H1 (cell line): ENCODE data around the gene DBF4B. TPM values are rescaled to one million over a fixed set of nuclear protein-coding genes. Genes with fewer than 3 reads are reported as not detected.

Source experiments
- ASH2L ChIP-seq: fragments of 200-600, 300-600 bp; sonication (generic); IDR thresholded peaks from one replicate; pipeline ENCODE4 v1.7.1; 2017; ENCODE audit warnings: low read length
- HDAC6 ChIP-seq: IDR thresholded peaks from one replicate; pipeline ENCODE4 v1.7.1; 2012; ENCODE audit warnings: low read depth, mild to moderate bottlenecking, inconsistent platforms, low read length, moderate library complexity
- KDM1A ChIP-seq: fragments of 200-600, 300-600 bp; sonication (generic); IDR thresholded peaks from 2 replicates; pipeline ENCODE4 v1.7.1; 2016; ENCODE audit warnings: mild to moderate bottlenecking, low read length, borderline replicate concordance
- KDM4A ChIP-seq: IDR thresholded peaks from one replicate; pipeline ENCODE4 v1.7.1; 2012; ENCODE audit warnings: low read depth, mild to moderate bottlenecking, moderate library complexity, low read length, inconsistent platforms; ENCODE audit not compliant: severe bottlenecking
- MAX ChIP-seq: IDR thresholded peaks from 2 replicates; pipeline ENCODE4 v1.6.1; 2012; ENCODE audit warnings: inconsistent platforms
- ZNF274 ChIP-seq: IDR thresholded peaks from 2 replicates; pipeline ENCODE4 v1.7.0; 2012; ENCODE audit warnings: low read length, borderline replicate concordance; ENCODE audit errors: extremely low read depth
- polyA plus RNA-seq, 7 experiments: library from polyadenylated mRNA; depleted of rRNA in 3 of 7; stranded (reverse) in 5 of 7; unstranded in 2 of 7; fragments of >200 nt in 5 of 7; fragments of 200-250 nt in 2 of 7; gene quantifications; 1 replicate in 5 of 7; 2 replicates in 1 of 7; 4 replicates in 1 of 7; pipeline versions ENCODE4 v1.2.1 to v1.2.3, GENCODE V29; 2011 to 2013; ENCODE audit warnings: missing spikeins in 2 of 7, mixed read lengths in 2 of 7
- total RNA-seq: library from RNA; stranded (reverse); fragmentation: NEBNext Ultra II Directional; extraction: Animal tissue kit (Norgen Biotek cat#: 25700); gene quantifications from 2 replicates; pipeline ENCODE4 v1.2.1, GENCODE V29; 2021

DBF4B gene
- total and polyA plus RNA-seq, 2 of the 8 experiments (the other 6 are each of a cell fraction or from before 2014, with no cell fraction given), result 20.2 to 26.9 TPM

- TF ChIP-seq ASH2L (no peak), KDM1A (no peak), MAX (no peak), HDAC6 (no peak), ZNF274 (no peak), KDM4A (no peak)
Observed at GRCh38 chr17:44788139-44788538, 79.7 kb downstream of the DBF4B start (continued).
